PFSK-1 (cell line): ENCODE measurements around the gene DCAKD.

Experiments
- POLR2AphosphoS5 ChIP-seq: IDR thresholded peaks from 2 replicates; pipeline ENCODE4 v1.6.1; 2012; ENCODE audit warnings: low read depth, mild to moderate bottlenecking, control low read depth, low read length, moderate library complexity
- TF ChIP-seq, protein P1 (sequence below), 2 experiments: IDR thresholded peaks; 2 replicates each; pipeline versions ENCODE4 v1.6.1 to v1.8.0; 2011 to 2012; ENCODE audit warnings: low read depth in 2 of 2, low read length in 2 of 2, control low read depth in 1 of 2, inconsistent platforms in 1 of 2, mild to moderate bottlenecking in 1 of 2, moderate library complexity in 1 of 2; ENCODE audit not compliant: insufficient read depth in 1 of 2

DNA sequence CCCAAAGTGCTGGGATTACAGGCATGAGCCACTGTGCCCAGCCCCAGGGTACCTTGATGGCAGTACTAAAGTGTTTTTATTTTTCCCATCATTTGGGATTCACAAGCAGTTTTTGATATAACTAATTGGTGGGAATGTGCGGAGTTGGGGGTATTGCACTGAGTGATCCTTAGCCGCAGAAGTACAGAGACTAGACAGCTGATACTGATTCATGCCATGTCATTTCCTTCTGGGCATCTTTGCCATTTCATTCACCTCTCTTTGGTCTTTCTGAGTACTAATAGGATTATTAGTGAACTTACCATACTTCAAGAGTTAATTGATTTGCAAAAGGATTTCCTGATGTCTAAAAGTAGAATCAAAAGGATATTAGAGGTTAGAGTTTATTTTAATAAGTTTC is 19.4 kb upstream of the DCAKD start:
- no peak for TF ChIP-seq POLR2AphosphoS5
- TF ChIP-seq, protein P1, sequence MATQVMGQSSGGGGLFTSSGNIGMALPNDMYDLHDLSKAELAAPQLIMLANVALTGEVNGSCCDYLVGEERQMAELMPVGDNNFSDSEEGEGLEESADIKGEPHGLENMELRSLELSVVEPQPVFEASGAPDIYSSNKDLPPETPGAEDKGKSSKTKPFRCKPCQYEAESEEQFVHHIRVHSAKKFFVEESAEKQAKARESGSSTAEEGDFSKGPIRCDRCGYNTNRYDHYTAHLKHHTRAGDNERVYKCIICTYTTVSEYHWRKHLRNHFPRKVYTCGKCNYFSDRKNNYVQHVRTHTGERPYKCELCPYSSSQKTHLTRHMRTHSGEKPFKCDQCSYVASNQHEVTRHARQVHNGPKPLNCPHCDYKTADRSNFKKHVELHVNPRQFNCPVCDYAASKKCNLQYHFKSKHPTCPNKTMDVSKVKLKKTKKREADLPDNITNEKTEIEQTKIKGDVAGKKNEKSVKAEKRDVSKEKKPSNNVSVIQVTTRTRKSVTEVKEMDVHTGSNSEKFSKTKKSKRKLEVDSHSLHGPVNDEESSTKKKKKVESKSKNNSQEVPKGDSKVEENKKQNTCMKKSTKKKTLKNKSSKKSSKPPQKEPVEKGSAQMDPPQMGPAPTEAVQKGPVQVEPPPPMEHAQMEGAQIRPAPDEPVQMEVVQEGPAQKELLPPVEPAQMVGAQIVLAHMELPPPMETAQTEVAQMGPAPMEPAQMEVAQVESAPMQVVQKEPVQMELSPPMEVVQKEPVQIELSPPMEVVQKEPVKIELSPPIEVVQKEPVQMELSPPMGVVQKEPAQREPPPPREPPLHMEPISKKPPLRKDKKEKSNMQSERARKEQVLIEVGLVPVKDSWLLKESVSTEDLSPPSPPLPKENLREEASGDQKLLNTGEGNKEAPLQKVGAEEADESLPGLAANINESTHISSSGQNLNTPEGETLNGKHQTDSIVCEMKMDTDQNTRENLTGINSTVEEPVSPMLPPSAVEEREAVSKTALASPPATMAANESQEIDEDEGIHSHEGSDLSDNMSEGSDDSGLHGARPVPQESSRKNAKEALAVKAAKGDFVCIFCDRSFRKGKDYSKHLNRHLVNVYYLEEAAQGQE (IDR thresholded peaks at IDR 0.05; ENCODE audit: insufficient read depth in 1 of 2, low read depth in 2 of 2, low read length in 2 of 2), result no peak
